VCaP (cell line): ENCODE measurements around the gene FBP2.
A peak's percentile ranks its signal among the peaks of the same experiment; 100 is the strongest.
"Not testable (repeated sequence)": the region's sequence is repeated elsewhere in the genome, so short reads cannot be mapped to it uniquely, and the experiment has no call there.

Source experiments
- H3K27ac ChIP-seq: fragments of 450-650 bp; 2 replicates; pipeline ENCODE4 v1.5.1; 2017
- CTCF ChIP-seq: fragments of 450-650 bp; conservative IDR thresholded peaks from 2 replicates; pipeline ENCODE4 v1.5.1; 2017; ENCODE audit warnings: mild to moderate bottlenecking, moderate library complexity

The FBP2 gene

GRCh38 chr9:94606646-94607422 lies 13.2 kb upstream of the FBP2 start:
- no peak for TF ChIP-seq CTCF

GRCh38 chr9:94603259-94604160 lies 9.9 kb upstream of the FBP2 start:
- no peak overlapping the region for H3K27ac ChIP-seq
- TF ChIP-seq CTCF, result peak; percentile 75

More at GRCh38 chr9:94606646-94607422, 13.2 kb upstream of the FBP2 start:
- H3K27ac ChIP-seq, result no peak overlapping the region

- no peak overlapping the region for H3K27ac ChIP-seq
- no peak for TF ChIP-seq CTCF
Measured at GRCh38 chr9:94602666-94603065, 9.0 kb upstream of the FBP2 start.

GRCh38 chr9:94600715-94601114 lies 7.1 kb upstream of the FBP2 start:
- H3K27ac ChIP-seq, result no peak overlapping the region

GRCh38 chr9:94600258-94600657 lies 6.6 kb upstream of the FBP2 start:
- H3K27ac ChIP-seq, result no peak overlapping the region
- no peak for TF ChIP-seq CTCF

More at GRCh38 chr9:94600715-94601114, 7.1 kb upstream of the FBP2 start:
- no peak for TF ChIP-seq CTCF

GRCh38 chr9:94599102-94599501 lies 5.5 kb upstream of the FBP2 start:
- no peak for TF ChIP-seq CTCF
- H3K27ac ChIP-seq, result no peak overlapping the region

- H3K27ac ChIP-seq, result not testable (repeated sequence)
Measured at GRCh38 chr9:94592683-94593082, 941 bp downstream of the FBP2 start.

GRCh38 chr9:94591876-94592275 lies 1.7 kb downstream of the FBP2 start:
- TF ChIP-seq CTCF, result no peak

GRCh38 chr9:94591046-94591545 lies 2.5 kb downstream of the FBP2 start:
- H3K27ac ChIP-seq, result not testable (repeated sequence)

More at GRCh38 chr9:94591876-94592275, 1.7 kb downstream of the FBP2 start:
- H3K27ac ChIP-seq, result no peak overlapping the region
